NCI-H1092 (cell line): ENCODE measurements around the gene CACNA1G.

Experiments
- DNase-seq: peaks from one replicate; lab custom pipeline; 2025; lab: John Stamatoyannopoulos, UW

CACNA1G gene

DNA sequence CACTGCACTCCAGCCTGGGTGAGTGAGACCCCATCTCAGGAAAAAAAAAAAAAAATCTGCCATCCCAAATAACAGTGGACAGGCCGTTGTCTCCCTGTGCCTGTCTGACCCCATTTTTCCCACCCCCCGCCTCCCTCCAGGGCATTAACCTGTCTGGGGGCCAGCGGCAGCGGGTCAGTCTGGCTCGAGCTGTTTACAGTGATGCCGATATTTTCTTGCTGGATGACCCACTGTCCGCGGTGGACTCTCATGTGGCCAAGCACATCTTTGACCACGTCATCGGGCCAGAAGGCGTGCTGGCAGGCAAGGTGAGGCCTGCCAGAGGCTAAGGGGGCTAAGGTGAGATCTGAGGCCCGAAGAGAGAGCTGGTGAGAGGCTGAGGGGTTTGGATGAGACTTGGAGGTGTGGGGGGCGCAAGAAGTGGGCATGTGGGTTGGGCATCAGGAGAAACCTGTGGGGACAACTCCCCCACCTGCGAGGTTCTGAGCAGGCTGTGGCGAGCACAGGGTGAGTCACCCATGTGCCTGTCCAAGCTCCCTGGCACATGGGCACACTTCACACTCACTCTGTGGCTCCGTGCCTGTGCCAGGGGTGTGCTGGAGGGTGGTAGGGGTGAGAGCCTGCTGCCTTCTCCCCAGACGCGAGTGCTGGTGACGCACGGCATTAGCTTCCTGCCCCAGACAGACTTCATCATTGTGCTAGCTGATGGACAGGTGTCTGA is 112.5 kb downstream of the CACNA1G start:
- DNase-seq: no peak

DNA sequence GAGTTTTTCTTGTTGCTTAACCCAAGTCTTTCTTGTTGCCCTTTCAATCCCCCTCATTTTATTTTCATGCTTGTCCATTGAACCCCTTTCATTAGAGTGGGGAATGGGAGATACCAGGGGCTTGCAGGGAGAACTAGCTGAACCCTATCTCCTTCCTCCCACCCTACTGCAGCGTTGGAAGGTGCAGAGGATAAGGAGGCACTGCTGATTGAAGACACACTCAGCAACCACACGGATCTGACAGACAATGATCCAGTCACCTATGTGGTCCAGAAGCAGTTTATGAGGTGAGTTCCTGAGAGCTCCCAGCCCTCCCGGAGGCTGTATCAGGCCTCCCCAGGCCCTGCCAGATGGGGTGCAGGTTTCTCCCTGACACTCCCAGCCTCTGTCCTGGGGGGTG is 114.7 kb downstream of the CACNA1G start:
- DNase-seq: no peak

DNA sequence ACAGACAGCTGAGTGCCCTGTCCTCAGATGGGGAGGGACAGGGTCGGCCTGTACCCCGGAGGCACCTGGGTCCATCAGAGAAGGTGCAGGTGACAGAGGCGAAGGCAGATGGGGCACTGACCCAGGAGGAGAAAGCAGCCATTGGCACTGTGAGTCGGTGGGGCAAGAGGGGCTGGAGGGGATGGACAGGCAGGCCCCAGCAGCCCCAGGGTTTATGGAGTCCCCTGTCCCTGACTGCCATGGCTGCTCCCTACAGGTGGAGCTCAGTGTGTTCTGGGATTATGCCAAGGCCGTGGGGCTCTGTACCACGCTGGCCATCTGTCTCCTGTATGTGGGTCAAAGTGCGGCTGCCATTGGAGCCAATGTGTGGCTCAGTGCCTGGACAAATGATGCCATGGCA is 115.1 kb downstream of the CACNA1G start:
- no peak for DNase-seq

DNA sequence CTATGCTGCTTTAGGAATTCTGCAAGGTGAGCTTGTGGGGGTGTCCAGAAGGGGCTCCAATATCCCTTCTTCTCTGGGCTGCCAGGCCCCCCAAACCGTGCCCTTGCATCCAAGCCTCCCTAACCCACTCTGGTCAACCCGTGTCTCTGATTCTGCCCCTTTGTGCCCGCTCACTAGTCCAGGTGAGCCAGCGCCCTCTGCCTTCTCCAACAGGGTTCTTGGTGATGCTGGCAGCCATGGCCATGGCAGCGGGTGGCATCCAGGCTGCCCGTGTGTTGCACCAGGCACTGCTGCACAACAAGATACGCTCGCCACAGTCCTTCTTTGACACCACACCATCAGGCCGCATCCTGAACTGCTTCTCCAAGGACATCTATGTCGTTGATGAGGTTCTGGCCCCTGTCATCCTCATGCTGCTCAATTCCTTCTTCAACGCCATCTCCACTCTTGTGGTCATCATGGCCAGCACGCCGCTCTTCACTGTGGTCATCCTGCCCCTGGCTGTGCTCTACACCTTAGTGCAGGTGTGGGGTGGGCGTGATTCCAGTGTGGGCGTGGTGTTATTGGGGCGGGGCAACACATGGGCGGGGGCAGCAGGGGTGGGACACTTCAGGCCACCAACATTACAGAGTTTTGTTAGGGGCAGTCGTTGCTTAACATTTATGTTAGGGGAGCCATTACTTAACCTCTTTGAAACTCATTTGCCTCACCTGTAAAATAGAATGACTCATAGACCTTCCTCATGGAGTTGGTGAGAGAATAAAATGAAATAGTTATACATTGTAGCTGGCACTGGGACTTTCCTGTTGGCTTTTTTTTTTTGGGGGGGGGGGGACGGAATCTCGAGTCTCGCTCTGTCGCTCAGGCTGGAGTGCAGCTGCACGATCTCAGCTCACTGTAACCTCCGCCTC is 115.8 kb downstream of the CACNA1G start:
- no peak for DNase-seq
